Breast epithelium (tissue), 4 donors: ENCODE data around the gene PPP1R26. TPM values are rescaled to one million over a fixed set of nuclear protein-coding genes. Genes with fewer than 3 reads are reported as not detected.
"Not testable (repeated sequence)": the region's sequence is repeated elsewhere in the genome, so short reads cannot be mapped to it uniquely, and the experiment has no call there.

Source experiments
- DNase-seq, 2 donors: peaks; one replicate each; pipeline ENCODE4 v3.0.0-alpha.2; 2019; ENCODE audit warnings: low spot score in 2 of 2
- H3K27ac ChIP-seq, 2 donors: fragments of 200-600 bp; sonication (generic) in 1 of 2; one replicate each; pipeline ENCODE4 v1.5.1; 2016 to 2019; ENCODE audit warnings: mild to moderate bottlenecking in 1 of 2
- H3K27me3 ChIP-seq, 2 donors: fragments of 200-600 bp; sonication (generic) in 1 of 2; one replicate each; pipeline versions ENCODE4 v1.5.1 to v1.6.0; 2017 to 2019; ENCODE audit warnings: control low read depth in 1 of 2, mild to moderate bottlenecking in 1 of 2
- H3K36me3 ChIP-seq: fragments of 200-600 bp; one replicate; pipeline ENCODE4 v1.5.1; 2019
- H3K4me1 ChIP-seq, 2 donors: fragments of 200-600 bp; sonication (generic); one replicate each; pipeline ENCODE4 v1.5.1; 2016 to 2019; ENCODE audit warnings: control low read depth in 1 of 2
- H3K4me3 ChIP-seq, 3 donors: fragments of 200-600 bp; sonication (generic); 1 replicate in 2 of 3; 2 replicates in 1 of 3; pipeline ENCODE4 v1.5.1; 2016 to 2019; ENCODE audit warnings: mild to moderate bottlenecking in 3 of 3, moderate library complexity in 2 of 3
- H3K9me3 ChIP-seq, 2 donors: fragments of 200-600 bp; sonication (generic) in 1 of 2; one replicate each; pipeline ENCODE4 v1.5.1; 2016 to 2019; ENCODE audit warnings: control low read depth in 1 of 2
- CTCF ChIP-seq, 3 donors: fragments of 450-650 bp; IDR thresholded peaks; one replicate each; pipeline ENCODE4 v1.5.1; 2016 to 2017; ENCODE audit warnings: antibody characterized with exemption in 3 of 3, mild to moderate bottlenecking in 3 of 3, moderate library complexity in 3 of 3
- POLR2A ChIP-seq: fragments of 450-650 bp; IDR thresholded peaks from one replicate; pipeline ENCODE4 v1.6.1; 2016; ENCODE audit warnings: antibody characterized with exemption, mild to moderate bottlenecking, moderate library complexity
- POLR2AphosphoS5 ChIP-seq, 3 donors: sonication (generic); formaldehyde crosslinking; IDR thresholded peaks; one replicate each; pipeline ENCODE4 v1.6.1; 2017; ENCODE audit warnings: antibody characterized with exemption in 3 of 3
- intact Hi-C: fragments of 100-400 bp; cut with DNase I; formaldehyde crosslinking; loops from one replicate; pipeline ENCODE4 v1.15.1; 2023; ENCODE audit warnings: low total_unique reads
- total RNA-seq, 3 donors: library from RNA; depleted of rRNA; stranded (reverse); fragments of >200 nt; gene quantifications; one replicate each; pipeline ENCODE4 v1.1.0, GENCODE V29; 2016

PPP1R26 gene
- total RNA-seq, result 10 to 100 TPM; 13.9 to 18.1 (median 15.1) TPM

GRCh38 chr9:135479469-135480052, at the start of gene PPP1R26:
TSS of gene PPP1R26 (plus strand) at chr9:135479782. CDS start at chr9:135484511, 4,729 bp downstream.
- H3K36me3 ChIP-seq, result no peaks in the 10 kb centered on the region
- no peaks in the 10 kb centered on the region for H3K27me3 ChIP-seq
- no peak for TF ChIP-seq CTCF (IDR thresholded peaks at IDR 0.05)
- no peak for TF ChIP-seq POLR2A
- TF ChIP-seq POLR2AphosphoS5 (IDR thresholded peaks at IDR 0.05), result no peak
- H3K27ac ChIP-seq, result peak within 1 kb of the TSS; percentile 69 to 85
- H3K4me1 ChIP-seq, result peaks cover 5 to 6% of the 10 kb centered on the region in 2 donors
- intact Hi-C loops, result no loop called here
- H3K9me3 ChIP-seq, result no peaks in the 10 kb centered on the region
- no peak for DNase-seq
- peak within 1 kb of the TSS; percentile 62 to 86 (median 77) for H3K4me3 ChIP-seq

- Histone ChIP-seq H3K36me3 (no peaks in the 10 kb centered on the region), H3K4me1 (no peaks in the 10 kb centered on the region), H3K4me3 (no peak overlapping the region), H3K27me3 (no peaks in the 10 kb centered on the region), H3K9me3 (peaks cover 0 to 17% of the 10 kb centered on the region in 2 donors), H3K27ac (no peak overlapping the region)
- intact Hi-C loops, result no loop called here
- DNase-seq, result no peak
- no peak for TF ChIP-seq CTCF (IDR thresholded peaks at IDR 0.05)
- TF ChIP-seq POLR2A, result no peak
- no peak for TF ChIP-seq POLR2AphosphoS5 (IDR thresholded peaks at IDR 0.05)
These were observed 42.3 kb upstream of the PPP1R26 start for GRCh38 chr9:135437259-135437658.

GRCh38 chr9:135437696-135438095, 41.9 kb upstream of the PPP1R26 start:
- H3K4me3 ChIP-seq, H3K36me3 ChIP-seq, H3K4me1 ChIP-seq, H3K27me3 ChIP-seq, intact Hi-C loops, DNase-seq, H3K27ac ChIP-seq: not testable (repeated sequence)
- H3K9me3 ChIP-seq, result peaks cover 0 to 17% of the 10 kb centered on the region in 2 donors

GRCh38 chr9:135438581-135439232, 40.9 kb upstream of the PPP1R26 start:
- H3K9me3 ChIP-seq, result peaks cover 0 to 14% of the 10 kb centered on the region in 2 donors
- H3K36me3 ChIP-seq, H3K27me3 ChIP-seq, intact Hi-C loops, H3K4me3 ChIP-seq, H3K27ac ChIP-seq, H3K4me1 ChIP-seq: not testable (repeated sequence)
- peak; percentile 55 to 65 for DNase-seq

GRCh38 chr9:135439514-135439913, 40.1 kb upstream of the PPP1R26 start:
- H3K4me3 ChIP-seq, H3K36me3 ChIP-seq, DNase-seq, H3K27ac ChIP-seq, H3K9me3 ChIP-seq, H3K27me3 ChIP-seq, H3K4me1 ChIP-seq, intact Hi-C loops: not testable (repeated sequence)

- no peaks in the 10 kb centered on the region for H3K27me3 ChIP-seq
- H3K4me3 ChIP-seq, result no peak overlapping the region
- H3K27ac ChIP-seq, result no peak overlapping the region
- H3K4me1 ChIP-seq, result no peaks in the 10 kb centered on the region
- peaks cover 0 to 8% of the 10 kb centered on the region in 2 donors for H3K9me3 ChIP-seq
- TF ChIP-seq CTCF (IDR thresholded peaks at IDR 0.05) (no peak), POLR2A (no peak), POLR2AphosphoS5 (IDR thresholded peaks at IDR 0.05) (no peak)
- H3K36me3 ChIP-seq, result no peaks in the 10 kb centered on the region
- intact Hi-C loops, result no loop called here
- DNase-seq, result no peak
These were observed 39.7 kb upstream of the PPP1R26 start for GRCh38 chr9:135439916-135440315.
